GM18505 (cell line): Measurements from ENCODE around the gene ATP11A.

ENCODE experiments used
- ATAC-seq: cut with Tn5 transposase; IDR thresholded peaks from one replicate; pipeline ENCODE4 v1.9.1; 2021; ENCODE audit not compliant: unreplicated experiment
- POLR2A ChIP-seq: IDR thresholded peaks from 4 replicates; pipeline ENCODE4 v1.6.1; 2011; ENCODE audit warnings: borderline replicate concordance; ENCODE audit not compliant: insufficient read depth, insufficient read length; ENCODE audit errors: extremely low read depth

Gene ATP11A

DNA sequence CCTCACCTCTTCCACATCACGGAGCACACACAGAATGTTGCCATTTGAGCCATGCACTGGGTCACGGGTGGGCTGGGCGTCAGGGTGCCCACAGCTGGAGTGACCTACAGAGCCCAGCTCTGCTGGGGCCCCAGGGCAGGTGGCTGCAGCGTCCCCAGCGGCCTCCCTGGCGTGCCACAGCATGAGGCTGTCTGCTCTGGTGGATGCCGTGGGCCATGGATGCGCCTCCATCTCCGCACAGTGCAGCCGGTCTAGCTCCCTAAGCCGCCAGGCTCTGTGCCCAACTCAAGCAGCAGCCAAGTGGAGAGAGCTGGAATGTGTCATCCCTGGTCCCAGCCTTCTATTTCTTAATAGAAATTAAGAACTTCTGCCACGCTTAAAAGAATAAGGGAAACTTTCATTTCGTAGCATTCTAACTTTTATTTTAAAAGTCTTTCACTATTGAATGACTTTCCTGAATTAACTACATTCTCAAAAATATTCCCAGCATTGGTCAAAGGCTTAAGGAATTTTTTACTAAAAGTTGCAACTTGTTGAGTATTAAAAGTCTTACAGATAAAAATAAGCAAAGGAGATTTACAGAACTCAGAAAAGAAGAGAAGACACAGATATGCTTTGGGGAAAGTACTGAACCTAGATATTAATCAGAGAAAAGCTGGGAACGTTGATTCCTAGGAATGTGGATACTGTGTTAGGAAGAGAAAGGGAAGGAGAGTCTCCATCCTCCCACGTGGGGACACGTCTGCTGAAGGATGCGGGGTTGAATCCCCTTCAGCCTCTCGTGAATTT, 59.3 kb downstream of the ATP11A start:
- TF ChIP-seq POLR2A, result no peak
- no peak for ATAC-seq

DNA sequence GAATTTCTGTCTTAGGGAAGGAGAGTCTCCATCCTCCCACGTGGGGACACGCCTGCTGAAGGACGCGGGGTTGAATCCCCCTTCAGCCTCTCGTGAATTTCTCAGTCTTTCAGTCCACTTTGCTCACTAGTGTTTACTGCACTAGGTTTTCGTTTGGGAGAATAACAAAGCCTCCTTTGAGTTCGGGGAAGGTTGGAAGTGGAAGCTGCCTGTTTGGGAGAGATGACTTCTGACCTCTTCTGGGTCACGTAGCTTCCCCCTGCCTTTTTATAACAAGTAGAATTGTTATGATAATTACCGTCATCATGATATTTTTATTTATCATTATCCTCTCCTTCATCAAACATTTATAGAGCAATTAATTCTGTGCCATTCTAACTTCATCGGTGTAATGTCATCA, 60.7 kb downstream of the ATP11A start:
- TF ChIP-seq POLR2A, result no peak
- no peak for ATAC-seq

DNA sequence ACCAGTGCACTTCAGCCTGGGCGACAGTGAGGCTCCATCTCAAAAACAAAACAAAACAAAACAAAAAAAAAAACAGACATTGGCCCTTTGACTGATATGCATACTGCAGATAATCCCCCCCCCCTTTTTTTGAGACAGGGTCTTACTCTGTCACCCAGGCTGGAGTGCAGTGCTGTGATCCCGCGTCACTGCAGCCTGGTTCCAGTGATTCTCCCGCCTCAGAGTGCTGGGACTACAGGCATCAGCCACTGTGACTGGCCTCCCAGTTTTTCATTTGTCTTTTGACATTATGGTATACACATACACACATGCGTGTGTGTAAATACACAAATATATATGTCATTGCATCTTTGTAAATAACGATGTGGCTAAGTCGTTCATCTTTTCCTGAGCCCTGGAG, 61.8 kb downstream of the ATP11A start:
- no peak for ATAC-seq
- TF ChIP-seq POLR2A, result no peak

DNA sequence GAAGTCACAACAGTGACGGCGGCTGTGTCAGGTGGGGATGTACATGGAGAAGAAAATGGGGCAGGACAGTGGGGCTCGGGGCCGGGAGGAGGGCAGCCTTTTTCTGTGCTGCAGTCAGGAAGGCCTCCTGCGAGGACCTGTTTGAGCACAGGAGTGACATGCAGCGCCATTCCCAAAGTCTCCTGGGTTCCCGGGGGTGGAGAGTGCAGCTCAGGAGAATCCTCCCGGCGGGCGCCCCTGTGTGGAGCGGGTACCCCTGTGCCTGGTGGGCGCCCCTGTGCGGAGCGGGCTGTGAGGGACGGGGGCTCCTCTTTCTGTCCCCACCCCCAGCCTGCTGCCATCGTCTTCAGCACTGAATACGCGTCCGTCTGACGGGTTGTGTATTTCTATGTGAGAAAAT, 62.4 kb downstream of the ATP11A start:
- no peak for ATAC-seq

DNA sequence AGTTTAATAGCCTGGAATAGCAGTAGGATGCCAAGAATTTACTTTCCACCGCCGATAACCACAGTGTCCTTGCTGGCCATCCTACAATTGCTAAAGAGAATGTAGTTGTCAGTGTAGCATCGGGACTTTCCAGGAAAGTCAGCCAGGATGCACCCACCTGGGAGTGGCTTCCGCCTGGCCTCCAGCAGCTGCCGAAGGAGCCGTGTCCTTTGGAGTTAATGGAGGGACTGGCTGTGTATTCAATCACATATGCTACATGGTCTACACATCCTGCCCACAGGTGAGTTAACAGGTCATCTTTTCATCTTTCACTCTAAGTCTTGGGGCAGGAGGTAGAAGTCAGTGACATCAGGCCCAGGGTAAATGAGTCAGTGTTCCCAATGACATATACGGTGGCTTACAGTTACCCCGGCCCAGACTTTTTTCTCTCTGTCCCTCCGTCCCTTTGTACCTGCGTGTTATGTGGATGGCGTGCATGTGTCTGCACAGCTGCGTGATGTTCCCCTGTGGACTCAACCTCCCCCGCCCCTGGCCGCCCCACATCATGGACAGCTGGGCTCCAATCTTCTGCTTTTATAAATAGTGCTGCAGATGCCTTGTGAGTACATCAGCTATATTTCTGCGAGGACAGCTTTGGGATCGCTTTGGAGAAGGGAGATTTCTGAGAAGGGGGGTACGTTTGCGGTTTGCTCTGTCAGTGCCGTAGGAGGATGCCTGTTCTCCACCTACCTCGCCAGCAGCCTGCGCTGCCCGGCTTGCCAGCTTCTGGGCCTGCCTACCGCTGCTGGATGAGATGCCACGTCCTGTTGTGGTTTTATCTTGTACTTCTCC, 63.1 kb downstream of the ATP11A start:
- TF ChIP-seq POLR2A, result no peak
- no peak for ATAC-seq

More for the DNA sequence above, 62.4 kb downstream of the ATP11A start:
- no peak for TF ChIP-seq POLR2A

DNA sequence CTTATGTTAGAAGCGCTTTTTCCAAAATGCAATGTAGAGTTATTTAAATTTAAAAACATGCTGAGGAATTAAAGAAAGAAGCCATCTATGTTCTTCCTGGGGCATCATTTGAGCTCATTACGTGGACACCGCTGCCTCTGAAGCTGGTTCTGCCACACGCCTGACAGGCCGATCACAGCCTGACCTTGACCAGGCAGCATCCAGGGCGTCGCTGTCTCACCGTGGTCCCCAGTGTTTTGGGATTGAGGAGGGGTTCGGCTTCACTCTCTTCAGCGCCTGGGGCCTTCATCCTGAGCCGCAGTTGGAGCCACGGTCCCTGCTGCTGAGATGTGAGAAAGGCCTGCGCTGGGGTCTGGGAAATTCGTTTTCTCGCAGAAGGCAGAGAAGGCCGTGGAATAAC, 64.0 kb downstream of the ATP11A start:
- no peak for ATAC-seq
- TF ChIP-seq POLR2A, result no peak

DNA sequence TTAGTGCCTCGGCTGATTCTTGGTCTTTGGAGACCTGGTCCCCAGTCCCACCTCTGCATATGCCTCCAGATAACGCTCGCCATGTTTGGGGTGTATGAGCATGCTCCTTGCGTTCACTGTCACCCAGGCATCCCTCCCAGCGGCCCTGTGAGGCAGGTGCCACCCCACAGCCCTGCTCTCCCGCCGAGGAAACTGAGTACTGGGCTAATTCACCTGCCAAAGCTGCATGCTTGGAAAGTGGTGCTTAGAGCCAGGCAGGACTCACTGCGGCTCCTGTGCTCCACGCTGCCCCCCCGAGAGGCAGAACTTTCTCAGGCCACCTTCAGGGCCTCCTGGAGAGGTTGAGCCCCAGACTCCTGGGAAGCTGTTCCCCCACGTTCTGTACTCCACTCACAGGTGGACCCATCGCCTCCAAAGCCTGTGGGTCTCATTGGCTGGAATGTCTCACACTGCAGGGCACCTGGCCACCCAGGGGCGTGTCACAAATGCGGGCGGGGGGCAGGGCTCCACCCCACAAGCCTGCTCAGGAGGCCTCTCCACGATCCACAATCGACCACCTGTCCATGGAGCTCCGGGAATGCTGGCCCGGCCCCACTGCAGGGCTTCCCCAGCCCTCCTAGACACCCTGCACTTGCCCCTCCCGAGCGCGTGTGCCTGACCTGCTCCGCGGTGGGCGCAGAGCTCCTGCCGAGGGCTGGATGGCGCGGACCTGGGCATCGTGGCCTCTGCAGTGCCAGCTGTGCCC, 64.6 kb downstream of the ATP11A start:
- no peak for ATAC-seq

DNA sequence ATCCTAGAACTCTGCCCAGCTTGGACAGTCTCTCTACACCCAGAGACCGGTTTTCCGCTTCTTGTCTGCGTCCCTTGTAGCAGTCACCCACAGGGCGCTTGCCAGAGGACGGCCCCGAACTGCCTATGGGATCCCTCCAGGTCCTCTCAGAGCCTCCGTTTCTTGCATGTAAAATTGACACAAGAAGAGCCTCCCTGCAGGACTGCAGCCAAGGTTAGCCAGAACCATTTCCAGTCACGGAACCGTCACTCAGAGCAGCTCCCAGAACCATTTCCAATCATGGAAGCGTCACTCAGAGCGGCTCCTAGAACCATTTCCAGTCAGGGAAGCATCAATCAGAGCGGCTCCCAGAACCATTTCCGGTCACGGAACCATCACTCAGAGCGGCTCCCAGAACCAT, 65.5 kb downstream of the ATP11A start:
- no peak for TF ChIP-seq POLR2A
- ATAC-seq, result no peak

More for the DNA sequence above, 64.6 kb downstream of the ATP11A start:
- no peak for TF ChIP-seq POLR2A

DNA sequence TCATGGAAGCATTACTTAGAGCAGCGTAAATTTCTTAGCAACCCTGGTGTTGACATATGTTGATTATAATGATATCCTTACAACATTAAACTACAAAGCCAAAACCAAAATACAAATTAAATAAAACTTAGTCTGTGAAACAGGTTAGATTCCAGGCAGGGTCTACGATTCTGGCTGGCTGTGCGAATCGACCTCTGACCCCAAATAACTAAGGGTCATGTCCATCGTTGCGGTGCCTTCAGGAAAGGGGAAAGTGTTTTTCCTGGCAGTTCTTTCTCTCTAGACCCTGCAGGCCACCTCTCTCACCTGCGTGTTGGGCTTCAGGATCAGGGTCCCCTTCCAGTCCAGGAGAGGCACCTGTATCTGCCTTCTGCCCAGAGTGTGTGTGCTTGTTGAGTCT, 66.2 kb downstream of the ATP11A start:
- no peak for TF ChIP-seq POLR2A
- ATAC-seq, result no peak

DNA sequence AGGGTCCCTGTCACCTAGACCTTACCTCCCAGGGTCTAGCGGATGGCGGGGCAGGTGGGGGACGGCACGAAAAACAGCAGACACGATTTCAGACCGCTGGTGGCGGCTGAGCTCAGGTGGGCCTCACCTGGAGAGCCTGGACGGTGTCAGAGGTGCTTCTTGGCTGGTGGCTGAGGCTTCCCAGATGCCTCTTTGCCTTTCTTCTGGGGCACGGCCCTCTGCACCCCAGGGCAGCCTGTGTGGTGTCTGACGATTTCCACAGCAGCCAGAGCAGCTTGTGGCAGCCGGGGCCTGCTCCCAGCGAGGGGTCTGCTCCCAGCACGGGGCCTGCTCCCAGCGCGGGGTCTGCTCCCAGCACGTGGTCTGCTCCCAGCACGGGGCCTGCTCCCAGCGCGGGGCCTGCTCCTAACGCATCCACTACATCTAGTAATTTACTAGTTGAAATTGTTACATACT, 66.7 kb downstream of the ATP11A start:
- no peak for ATAC-seq
- no peak for TF ChIP-seq POLR2A

DNA sequence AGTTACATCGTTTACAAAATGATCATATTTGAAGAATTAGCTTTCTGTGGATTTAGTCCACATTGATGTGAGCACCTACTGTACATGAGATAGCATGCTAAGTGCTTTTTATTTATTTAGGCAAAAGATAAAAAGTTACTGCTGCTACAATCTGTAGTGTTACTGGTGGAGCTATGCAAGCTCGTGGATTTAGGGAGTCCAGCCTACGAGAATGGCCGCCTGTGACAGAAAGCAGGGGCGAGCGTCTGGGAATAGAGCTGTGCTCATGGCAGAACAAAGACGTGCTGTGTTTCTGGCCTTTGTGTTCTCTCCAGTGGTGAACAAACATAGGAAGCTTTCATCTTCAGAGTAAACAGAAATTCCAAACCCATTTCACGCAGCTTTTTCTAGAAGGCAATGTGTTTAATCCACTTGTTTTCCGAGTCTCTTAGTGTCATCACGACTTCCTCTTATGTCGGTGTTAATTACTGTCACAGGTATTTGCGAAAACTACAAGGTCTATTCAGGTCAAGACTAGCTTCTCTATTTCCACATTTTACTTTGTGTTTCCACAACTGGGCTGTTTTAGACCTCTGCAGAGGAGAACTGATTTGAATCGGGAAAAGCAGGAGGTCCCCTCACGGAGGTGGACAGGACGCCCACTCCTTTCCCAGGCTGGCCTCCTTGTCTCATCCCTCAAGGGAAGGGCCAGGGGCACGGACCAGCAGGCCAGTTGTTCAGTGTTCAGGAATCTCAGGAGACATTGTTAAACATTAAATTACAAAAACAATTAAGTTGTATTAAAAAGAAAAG, 67.3 kb downstream of the ATP11A start:
- no peak for ATAC-seq
- TF ChIP-seq POLR2A, result no peak

DNA sequence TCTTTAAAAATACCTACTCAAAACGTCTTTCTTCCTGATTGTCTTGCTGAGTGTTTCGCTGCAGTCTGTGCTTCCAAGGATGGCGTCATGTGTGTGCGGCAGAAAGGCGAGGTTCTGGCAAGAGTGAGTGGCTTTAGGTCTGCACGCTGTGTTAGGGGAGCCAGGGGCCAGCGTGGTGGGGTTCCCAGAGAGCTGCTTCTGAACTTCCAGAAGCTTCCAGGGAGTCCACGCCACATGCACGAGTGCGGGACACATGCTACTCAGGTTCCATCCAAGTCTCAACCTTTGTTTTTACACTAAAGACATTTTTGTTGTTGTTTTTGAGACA, 67.9 kb downstream of the ATP11A start:
- TF ChIP-seq POLR2A, result no peak
- ATAC-seq, result no peak

DNA sequence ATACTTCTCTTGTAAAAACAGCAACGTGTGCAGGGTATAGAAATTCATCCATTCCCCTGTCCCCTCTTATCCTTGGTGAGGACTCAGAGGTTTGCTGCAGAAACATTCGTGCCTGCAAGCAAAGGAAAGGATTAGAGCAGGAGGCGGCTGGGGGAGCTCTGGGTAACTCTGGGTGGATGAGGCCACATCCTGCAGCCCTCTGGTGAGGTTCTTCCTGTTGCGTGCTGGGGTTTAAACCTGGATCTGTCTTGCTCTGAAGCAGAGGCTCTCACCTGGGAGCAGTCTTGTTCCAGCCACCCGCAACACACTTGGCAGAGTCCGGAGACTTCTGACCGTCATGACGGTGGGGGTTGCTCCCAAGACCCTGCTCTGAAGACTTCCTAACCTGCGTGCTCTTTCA, 69.2 kb downstream of the ATP11A start:
- ATAC-seq, result no peak
- no peak for TF ChIP-seq POLR2A
